GM12878 (cell line): ENCODE data around the gene HS1BP3. TPM values are rescaled to one million over a fixed set of nuclear protein-coding genes. Genes with fewer than 3 reads are reported as not detected.

Experiments
- ATAC-seq: fragments of 200-7000 bp; cut with Tn5 transposase; 3 replicates; pipeline ENCODE4 v1.9.1; 2020; ENCODE audit warnings: mild to moderate bottlenecking, moderate library complexity
- BruUV-seq: library from RNA; stranded (reverse); fragments of 400-500 nt; replicated peaks from 2 replicates; lab custom pipeline; 2021; lab: Mats Ljungman, UMichigan
- CTCF ChIA-PET: fragments of 300-600 bp; sonication (Branson Sonifier 250); formaldehyde crosslinking; extraction: SDS; loops from one replicate; lab custom pipeline; 2021; ENCODE audit warnings: inconsistent platforms; lab: Yijun Ruan, JAX
- POLR2A ChIA-PET: fragments of 350-600 bp; formaldehyde crosslinking; extraction: SDS; loops from one replicate; lab custom pipeline; 2021; ENCODE audit warnings: inconsistent platforms; lab: Charles Lee
- RAD21 ChIA-PET: fragments of 300-600 bp; sonication (Branson Sonifier 250); formaldehyde crosslinking; loops from one replicate; lab custom pipeline; 2023; ENCODE audit warnings: antibody characterized with exemption; ENCODE audit not compliant: unreplicated experiment; lab: Charles Lee
- SMC1A ChIA-PET: fragments of 300-600 bp; sonication (Branson Sonifier 250); formaldehyde crosslinking; loops from one replicate; lab custom pipeline; 2023; ENCODE audit not compliant: unreplicated experiment, uncharacterized antibody; lab: Charles Lee
- DNase-seq: peaks from one replicate; pipeline ENCODE4 v3.0.0-alpha.2; 2011; ENCODE audit warnings: low read depth, low spot score
- FAIRE-seq: peaks from 3 replicates; lab custom pipeline; 2011; peaks lifted over from hg19 to GRCh38; lab: Jason Lieb, UNC
- H2AFZ ChIP-seq: 2 replicates; pipeline ENCODE4 v1.6.0; 2011; ENCODE audit warnings: low read depth, low read length, control low read depth; ENCODE audit not compliant: control insufficient read depth
- H3K27ac ChIP-seq: 2 replicates; pipeline ENCODE4 v1.5.1; 2011; ENCODE audit warnings: control low read depth; ENCODE audit not compliant: control insufficient read depth, insufficient read depth
- H3K27me3 ChIP-seq, 2 experiments: replicated peaks in 1 of 2; 2 replicates each; pipeline versions ENCODE4 v1.6.0 to v1.6.1; 2011; ENCODE audit warnings: low read length in 1 of 2; ENCODE audit not compliant: control insufficient read depth in 2 of 2, insufficient read depth in 2 of 2
- H3K36me3 ChIP-seq, 2 experiments: 2 replicates each; pipeline ENCODE4 v1.5.1; 2011; ENCODE audit warnings: low read length in 1 of 2; ENCODE audit not compliant: control insufficient read depth in 2 of 2, insufficient read depth in 2 of 2
- H3K4me1 ChIP-seq: 2 replicates; pipeline ENCODE4 v1.6.1; 2011; ENCODE audit warnings: mild to moderate bottlenecking, low read length, moderate library complexity, mixed read lengths; ENCODE audit not compliant: control insufficient read depth, insufficient read depth
- H3K4me2 ChIP-seq: 2 replicates; pipeline ENCODE4 v1.6.0; 2011; ENCODE audit warnings: control low read depth; ENCODE audit not compliant: control insufficient read depth, insufficient read depth
- H3K4me3 ChIP-seq: fragments of 200-600 bp; sonication (generic); 2 replicates; pipeline ENCODE4 v1.5.1; 2016
- H3K79me2 ChIP-seq: 2 replicates; pipeline ENCODE4 v1.6.0; 2011; ENCODE audit warnings: low read length; ENCODE audit not compliant: control insufficient read depth, insufficient read depth
- H3K9ac ChIP-seq: 2 replicates; pipeline ENCODE4 v1.8.0; 2011; ENCODE audit warnings: low read length, control low read depth, mixed read lengths; ENCODE audit not compliant: control insufficient read depth, insufficient read depth
- H3K9me3 ChIP-seq: replicated peaks from 3 replicates; pipeline ENCODE4 v1.5.1; 2011; ENCODE audit warnings: mild to moderate bottlenecking, low read length; ENCODE audit not compliant: control insufficient read depth, insufficient read depth
- H4K20me1 ChIP-seq: 2 replicates; pipeline ENCODE4 v1.6.0; 2011; ENCODE audit not compliant: control insufficient read depth, insufficient read depth
- CBFB ChIP-seq: IDR thresholded peaks from 2 replicates; pipeline ENCODE4 v1.6.1; 2016; ENCODE audit warnings: antibody characterized with exemption, low read depth
- CEBPB ChIP-seq, 2 experiments: fragments of 150-350 bp in 1 of 2; IDR thresholded peaks; 2 replicates each; pipeline ENCODE4 v1.6.1; 2012 to 2014; ENCODE audit warnings: low read depth in 2 of 2, low read length in 2 of 2, borderline replicate concordance in 1 of 2, inconsistent platforms in 1 of 2
- EED ChIP-seq: sonication (generic); IDR thresholded peaks from 2 replicates; pipeline ENCODE4 v1.6.1; 2016; ENCODE audit warnings: antibody characterized with exemption, low read depth
- EGR1 ChIP-seq, 2 experiments: IDR thresholded peaks; 1 replicate in 1 of 2; 2 replicates in 1 of 2; pipeline ENCODE4 v1.6.1; 2011 to 2012; ENCODE audit warnings: low read depth in 2 of 2, low read length in 2 of 2, borderline replicate concordance in 1 of 2, mild to moderate bottlenecking in 1 of 2, moderate library complexity in 1 of 2
- ESRRA ChIP-seq: IDR thresholded peaks from 2 replicates; pipeline ENCODE4 v1.6.1; 2012; ENCODE audit warnings: mild to moderate bottlenecking, low read length, improper control_type of control experiment
- GATAD2B ChIP-seq: fragments of 450-650 bp; conservative IDR thresholded peaks from 2 replicates; pipeline ENCODE4 v1.6.1; 2017; ENCODE audit warnings: low read depth, mild to moderate bottlenecking, moderate library complexity
- MEF2B ChIP-seq: fragments of 450-650 bp; IDR thresholded peaks from 2 replicates; pipeline ENCODE4 v1.6.1; 2018; ENCODE audit warnings: mild to moderate bottlenecking, moderate library complexity; ENCODE audit not compliant: partially characterized antibody, poor library complexity, severe bottlenecking
- MYC ChIP-seq: IDR thresholded peaks from 2 replicates; pipeline ENCODE4 v1.6.1; 2011; ENCODE audit warnings: mild to moderate bottlenecking, low read length, moderate library complexity, inconsistent platforms; ENCODE audit not compliant: insufficient read depth, insufficient replicate concordance, insufficient read length, severe bottlenecking
- NR2C2 ChIP-seq: IDR thresholded peaks from 2 replicates; pipeline ENCODE4 v1.6.1; 2011; ENCODE audit warnings: borderline replicate concordance, low read depth; ENCODE audit not compliant: control insufficient read depth, insufficient read length
- TCF7 ChIP-seq: IDR thresholded peaks from 2 replicates; pipeline ENCODE4 v1.6.1; 2014; ENCODE audit warnings: antibody characterized with exemption, borderline replicate concordance
- WGBS: methylation state at CpG from one replicate; pipeline ENCODE4 v1.1.6; 2016; ENCODE audit warnings: low lambda C conversion rate; ENCODE audit not compliant: insufficient replicate concordance, insufficient coverage; ENCODE audit errors: missing lambda C conversion rate; 5-methylcytosine and 5-hydroxymethylcytosine counted together
- in situ Hi-C: fragments of 300-500 bp; cut with MboI; formaldehyde crosslinking; loops from 9 replicates; pipeline ENCODE4 v1.14.3; 2018; ENCODE audit warnings: mixed read lengths
- intact Hi-C: fragments of 100-400 bp; cut with micrococcal nuclease; formaldehyde crosslinking; loops from one replicate; pipeline ENCODE4 v1.14.2; 2022; ENCODE audit not compliant: unreplicated experiment
- polyA plus RNA-seq, 11 experiments: library from polyadenylated mRNA; depleted of rRNA in 4 of 11; unstranded in 6 of 11; stranded (reverse) in 5 of 11; fragments of >200 nt; fragmentation: Nextera tagmentation in 4 of 11; fragmentation: Illumina TruSeq in 1 of 11; extraction: Ambion mirVana in 4 of 11; extraction: Trizol in 1 of 11; gene quantifications; 1 replicate in 1 of 11; 2 replicates in 10 of 11; pipeline versions ENCODE4 v1.2.1 to v1.2.3, GENCODE V29; 2011 to 2016; ENCODE audit warnings: inconsistent platforms in 2 of 11, missing spikeins in 2 of 11, low read depth in 1 of 11
- total RNA-seq, 4 experiments: library from RNA; depleted of rRNA in 3 of 4; stranded (reverse); fragments of >200 nt in 3 of 4; fragmentation: Illumina TruSeq in 1 of 4; extraction: Trizol in 1 of 4; gene quantifications; 2 replicates each; pipeline versions ENCODE4 v1.2.1 to v1.2.3, GENCODE V29; 2013 to 2021
- TF ChIP-seq, protein P1 (sequence below): IDR thresholded peaks from 2 replicates; pipeline ENCODE4 v1.6.1; 2011; ENCODE audit warnings: mild to moderate bottlenecking, low read depth, low read length, moderate library complexity; ENCODE audit not compliant: insufficient replicate concordance
- TF ChIP-seq, protein P2 (sequence below): fragments of 450-650 bp; IDR thresholded peaks from 2 replicates; pipeline ENCODE4 v1.6.1; 2016; ENCODE audit warnings: mild to moderate bottlenecking
- TF ChIP-seq, protein P3 (sequence below): fragments of 450-650 bp; IDR thresholded peaks from 2 replicates; pipeline ENCODE4 v1.6.1; 2017; ENCODE audit warnings: mild to moderate bottlenecking, moderate library complexity

The HS1BP3 gene
- total and polyA plus RNA-seq, 10 of the 15 experiments (the other 5 are each of a cell fraction or from before 2014, with no cell fraction given), result 0.47 to 7.2 (median 4.6) TPM

DNA sequence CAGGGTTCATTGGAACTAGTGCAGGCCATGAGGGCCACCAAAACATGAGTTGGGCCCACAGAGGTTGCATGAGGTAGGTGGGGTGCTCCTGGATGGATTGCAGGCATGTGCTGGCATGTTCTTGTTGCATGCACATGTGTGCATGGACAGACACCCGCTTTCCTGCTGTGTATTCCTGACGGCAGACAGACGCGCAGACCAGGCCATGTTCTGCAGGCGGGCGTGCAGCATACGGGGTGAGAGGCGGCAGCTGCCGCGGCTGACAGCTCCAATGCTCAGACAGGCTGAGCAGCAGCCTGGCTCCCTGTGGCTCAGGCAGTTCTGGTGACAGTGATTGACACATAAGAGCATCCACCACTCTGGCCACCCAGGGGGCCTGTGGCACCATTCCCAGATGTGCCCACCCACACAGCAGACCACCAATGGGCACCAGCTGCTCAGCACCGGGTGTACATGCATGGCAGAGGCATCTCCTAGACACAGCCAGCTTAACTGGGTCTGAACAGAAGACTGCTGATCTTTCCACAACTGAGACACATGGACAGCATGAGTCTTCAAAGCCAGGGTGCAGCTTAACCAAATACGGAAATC lies 21.2 kb downstream of the HS1BP3 start:
- H3K27ac ChIP-seq, result no peak overlapping the region
- no peak overlapping the region for H3K4me2 ChIP-seq
- no peaks in the 10 kb centered on the region for H3K36me3 ChIP-seq
- no peak for TF ChIP-seq EED
- TF ChIP-seq NR2C2, result no peak
- TF ChIP-seq MEF2B, result no peak
- TF ChIP-seq ESRRA, result no peak
- TF ChIP-seq GATAD2B, result no peak
- TF ChIP-seq, protein P1, sequence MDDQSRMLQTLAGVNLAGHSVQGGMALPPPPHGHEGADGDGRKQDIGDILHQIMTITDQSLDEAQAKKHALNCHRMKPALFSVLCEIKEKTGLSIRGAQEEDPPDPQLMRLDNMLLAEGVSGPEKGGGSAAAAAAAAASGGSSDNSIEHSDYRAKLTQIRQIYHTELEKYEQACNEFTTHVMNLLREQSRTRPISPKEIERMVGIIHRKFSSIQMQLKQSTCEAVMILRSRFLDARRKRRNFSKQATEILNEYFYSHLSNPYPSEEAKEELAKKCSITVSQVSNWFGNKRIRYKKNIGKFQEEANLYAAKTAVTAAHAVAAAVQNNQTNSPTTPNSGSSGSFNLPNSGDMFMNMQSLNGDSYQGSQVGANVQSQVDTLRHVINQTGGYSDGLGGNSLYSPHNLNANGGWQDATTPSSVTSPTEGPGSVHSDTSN, result no peak
- no peak for TF ChIP-seq CEBPB (IDR thresholded peaks at IDR 0.05; ENCODE audit: borderline replicate concordance in 1 of 2, low read depth in 2 of 2, low read length in 2 of 2)
- TF ChIP-seq EGR1 (IDR thresholded peaks at IDR 0.05; ENCODE audit: borderline replicate concordance in 1 of 2, low read depth in 2 of 2, low read length in 2 of 2), result no peak
- no peak for TF ChIP-seq MYC
- TF ChIP-seq, protein P2, sequence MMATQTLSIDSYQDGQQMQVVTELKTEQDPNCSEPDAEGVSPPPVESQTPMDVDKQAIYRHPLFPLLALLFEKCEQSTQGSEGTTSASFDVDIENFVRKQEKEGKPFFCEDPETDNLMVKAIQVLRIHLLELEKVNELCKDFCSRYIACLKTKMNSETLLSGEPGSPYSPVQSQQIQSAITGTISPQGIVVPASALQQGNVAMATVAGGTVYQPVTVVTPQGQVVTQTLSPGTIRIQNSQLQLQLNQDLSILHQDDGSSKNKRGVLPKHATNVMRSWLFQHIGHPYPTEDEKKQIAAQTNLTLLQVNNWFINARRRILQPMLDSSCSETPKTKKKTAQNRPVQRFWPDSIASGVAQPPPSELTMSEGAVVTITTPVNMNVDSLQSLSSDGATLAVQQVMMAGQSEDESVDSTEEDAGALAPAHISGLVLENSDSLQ, result no peak
- TF ChIP-seq, protein P3, sequence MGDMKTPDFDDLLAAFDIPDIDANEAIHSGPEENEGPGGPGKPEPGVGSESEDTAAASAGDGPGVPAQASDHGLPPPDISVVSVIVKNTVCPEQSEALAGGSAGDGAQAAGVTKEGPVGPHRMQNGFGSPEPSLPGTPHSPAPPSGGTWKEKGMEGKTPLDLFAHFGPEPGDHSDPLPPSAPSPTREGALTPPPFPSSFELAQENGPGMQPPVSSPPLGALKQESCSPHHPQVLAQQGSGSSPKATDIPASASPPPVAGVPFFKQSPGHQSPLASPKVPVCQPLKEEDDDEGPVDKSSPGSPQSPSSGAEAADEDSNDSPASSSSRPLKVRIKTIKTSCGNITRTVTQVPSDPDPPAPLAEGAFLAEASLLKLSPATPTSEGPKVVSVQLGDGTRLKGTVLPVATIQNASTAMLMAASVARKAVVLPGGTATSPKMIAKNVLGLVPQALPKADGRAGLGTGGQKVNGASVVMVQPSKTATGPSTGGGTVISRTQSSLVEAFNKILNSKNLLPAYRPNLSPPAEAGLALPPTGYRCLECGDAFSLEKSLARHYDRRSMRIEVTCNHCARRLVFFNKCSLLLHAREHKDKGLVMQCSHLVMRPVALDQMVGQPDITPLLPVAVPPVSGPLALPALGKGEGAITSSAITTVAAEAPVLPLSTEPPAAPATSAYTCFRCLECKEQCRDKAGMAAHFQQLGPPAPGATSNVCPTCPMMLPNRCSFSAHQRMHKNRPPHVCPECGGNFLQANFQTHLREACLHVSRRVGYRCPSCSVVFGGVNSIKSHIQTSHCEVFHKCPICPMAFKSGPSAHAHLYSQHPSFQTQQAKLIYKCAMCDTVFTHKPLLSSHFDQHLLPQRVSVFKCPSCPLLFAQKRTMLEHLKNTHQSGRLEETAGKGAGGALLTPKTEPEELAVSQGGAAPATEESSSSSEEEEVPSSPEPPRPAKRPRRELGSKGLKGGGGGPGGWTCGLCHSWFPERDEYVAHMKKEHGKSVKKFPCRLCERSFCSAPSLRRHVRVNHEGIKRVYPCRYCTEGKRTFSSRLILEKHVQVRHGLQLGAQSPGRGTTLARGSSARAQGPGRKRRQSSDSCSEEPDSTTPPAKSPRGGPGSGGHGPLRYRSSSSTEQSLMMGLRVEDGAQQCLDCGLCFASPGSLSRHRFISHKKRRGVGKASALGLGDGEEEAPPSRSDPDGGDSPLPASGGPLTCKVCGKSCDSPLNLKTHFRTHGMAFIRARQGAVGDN, result no peak
- TF ChIP-seq TCF7, result no peak
- no peak for TF ChIP-seq CBFB
- POLR2A ChIA-PET, result no interaction called here
- no TSS peak for BruUV-seq
- RAD21 ChIA-PET, result no interaction called here
- SMC1A ChIA-PET, result interaction anchor here (1.0 to 1.5 kb wide), 3 partner anchors 28 to 186 kb away, joined by 3 to 5 read pairs (median 3); no protein-coding TSS in a partner anchor
- intact Hi-C loops (no loop called here), in situ Hi-C loops (no loop called here)
- H3K4me1 ChIP-seq, result peaks cover 17% of the 10 kb centered on the region
- no peaks in the 10 kb centered on the region for H3K79me2 ChIP-seq
- no peak overlapping the region for H3K4me3 ChIP-seq
- H3K9ac ChIP-seq, result no peak overlapping the region
- no peak overlapping the region for H2AFZ ChIP-seq
- DNase-seq, result no peak
- H3K9me3 ChIP-seq, result no peaks in the 10 kb centered on the region
- H4K20me1 ChIP-seq, result no peaks in the 10 kb centered on the region
- no peaks in the 10 kb centered on the region for H3K27me3 ChIP-seq
- no peak for ATAC-seq
- WGBS, result 94% methylated on average over 12 of the region's 12 CpGs
- CTCF ChIA-PET, result interaction anchor here (1.0 to 1.3 kb wide), 3 partner anchors 12 to 218 kb away, joined by 3 to 4 read pairs (median 3); no protein-coding TSS in a partner anchor
- no peak for FAIRE-seq
